GM12878 (cell line): ENCODE measurements around the gene MSH5. TPM values are rescaled to one million over a fixed set of nuclear protein-coding genes. Genes with fewer than 3 reads are reported as not detected.

Experiments
- ATAC-seq: fragments of 200-7000 bp; cut with Tn5 transposase; 3 replicates; pipeline ENCODE4 v1.9.1; 2020; ENCODE audit warnings: mild to moderate bottlenecking, moderate library complexity
- BruUV-seq: library from RNA; stranded (reverse); fragments of 400-500 nt; replicated peaks from 2 replicates; lab custom pipeline; 2021; lab: Mats Ljungman, UMichigan
- CTCF ChIA-PET: fragments of 300-600 bp; sonication (Branson Sonifier 250); formaldehyde crosslinking; extraction: SDS; loops from one replicate; lab custom pipeline; 2021; ENCODE audit warnings: inconsistent platforms; lab: Yijun Ruan, JAX
- POLR2A ChIA-PET: fragments of 350-600 bp; formaldehyde crosslinking; extraction: SDS; loops from one replicate; lab custom pipeline; 2021; ENCODE audit warnings: inconsistent platforms; lab: Charles Lee
- RAD21 ChIA-PET: fragments of 300-600 bp; sonication (Branson Sonifier 250); formaldehyde crosslinking; loops from one replicate; lab custom pipeline; 2023; ENCODE audit warnings: antibody characterized with exemption; ENCODE audit not compliant: unreplicated experiment; lab: Charles Lee
- SMC1A ChIA-PET: fragments of 300-600 bp; sonication (Branson Sonifier 250); formaldehyde crosslinking; loops from one replicate; lab custom pipeline; 2023; ENCODE audit not compliant: unreplicated experiment, uncharacterized antibody; lab: Charles Lee
- DNase-seq: peaks from one replicate; pipeline ENCODE4 v3.0.0-alpha.2; 2011; ENCODE audit warnings: low read depth, low spot score
- FAIRE-seq: peaks from 3 replicates; lab custom pipeline; 2011; peaks lifted over from hg19 to GRCh38; lab: Jason Lieb, UNC
- H2AFZ ChIP-seq: 2 replicates; pipeline ENCODE4 v1.6.0; 2011; ENCODE audit warnings: low read depth, low read length, control low read depth; ENCODE audit not compliant: control insufficient read depth
- H3K27ac ChIP-seq: 2 replicates; pipeline ENCODE4 v1.5.1; 2011; ENCODE audit warnings: control low read depth; ENCODE audit not compliant: control insufficient read depth, insufficient read depth
- H3K27me3 ChIP-seq, 2 experiments: replicated peaks in 1 of 2; 2 replicates each; pipeline versions ENCODE4 v1.6.0 to v1.6.1; 2011; ENCODE audit warnings: low read length in 1 of 2; ENCODE audit not compliant: control insufficient read depth in 2 of 2, insufficient read depth in 2 of 2
- H3K36me3 ChIP-seq, 2 experiments: 2 replicates each; pipeline ENCODE4 v1.5.1; 2011; ENCODE audit warnings: low read length in 1 of 2; ENCODE audit not compliant: control insufficient read depth in 2 of 2, insufficient read depth in 2 of 2
- H3K4me1 ChIP-seq: 2 replicates; pipeline ENCODE4 v1.6.1; 2011; ENCODE audit warnings: mild to moderate bottlenecking, low read length, moderate library complexity, mixed read lengths; ENCODE audit not compliant: control insufficient read depth, insufficient read depth
- H3K4me2 ChIP-seq: 2 replicates; pipeline ENCODE4 v1.6.0; 2011; ENCODE audit warnings: control low read depth; ENCODE audit not compliant: control insufficient read depth, insufficient read depth
- H3K4me3 ChIP-seq: fragments of 200-600 bp; sonication (generic); 2 replicates; pipeline ENCODE4 v1.5.1; 2016
- H3K79me2 ChIP-seq: 2 replicates; pipeline ENCODE4 v1.6.0; 2011; ENCODE audit warnings: low read length; ENCODE audit not compliant: control insufficient read depth, insufficient read depth
- H3K9ac ChIP-seq: 2 replicates; pipeline ENCODE4 v1.8.0; 2011; ENCODE audit warnings: low read length, control low read depth, mixed read lengths; ENCODE audit not compliant: control insufficient read depth, insufficient read depth
- H3K9me3 ChIP-seq: replicated peaks from 3 replicates; pipeline ENCODE4 v1.5.1; 2011; ENCODE audit warnings: mild to moderate bottlenecking, low read length; ENCODE audit not compliant: control insufficient read depth, insufficient read depth
- H4K20me1 ChIP-seq: 2 replicates; pipeline ENCODE4 v1.6.0; 2011; ENCODE audit not compliant: control insufficient read depth, insufficient read depth
- ETV6 ChIP-seq, 2 experiments: fragments of 450-650 bp in 1 of 2; IDR thresholded peaks in 1 of 2; conservative IDR thresholded peaks in 1 of 2; 2 replicates each; pipeline ENCODE4 v1.6.1; 2014; ENCODE audit warnings: antibody characterized with exemption in 1 of 2, borderline replicate concordance in 1 of 2, low read depth in 1 of 2, mild to moderate bottlenecking in 1 of 2, moderate library complexity in 1 of 2
- EZH2 ChIP-seq: IDR thresholded peaks from 2 replicates; pipeline ENCODE4 v1.6.1; 2012; ENCODE audit warnings: low read depth, mild to moderate bottlenecking, control low read depth, inconsistent platforms, low read length, borderline replicate concordance; ENCODE audit not compliant: control insufficient read depth
- FOXM1 ChIP-seq: IDR thresholded peaks from 2 replicates; pipeline ENCODE4 v1.6.1; 2012; ENCODE audit warnings: low read depth, mild to moderate bottlenecking, inconsistent platforms, low read length, moderate library complexity
- IKZF1 ChIP-seq: fragments of 450-650 bp; conservative IDR thresholded peaks from 2 replicates; pipeline ENCODE4 v1.6.1; 2017; ENCODE audit warnings: antibody characterized with exemption, mild to moderate bottlenecking
- IKZF2 ChIP-seq, 2 experiments: fragments of 450-650 bp; IDR thresholded peaks; 2 replicates each; pipeline ENCODE4 v1.6.1; 2017; ENCODE audit warnings: mild to moderate bottlenecking in 2 of 2, moderate library complexity in 2 of 2
- KAT2A ChIP-seq: conservative IDR thresholded peaks from 2 replicates; pipeline ENCODE4 v1.6.1; 2011; ENCODE audit warnings: low read depth, low read length; ENCODE audit not compliant: control insufficient read depth
- MAX ChIP-seq: IDR thresholded peaks from 2 replicates; pipeline ENCODE4 v1.6.1; 2012; ENCODE audit warnings: low read depth, low read length, improper control_type of control experiment
- MTA2 ChIP-seq: fragments of 450-650 bp; IDR thresholded peaks from 2 replicates; pipeline ENCODE4 v1.6.1; 2016; ENCODE audit warnings: low read depth, mild to moderate bottlenecking, moderate library complexity
- NR2F1 ChIP-seq: fragments of 450-650 bp; conservative IDR thresholded peaks from 2 replicates; pipeline ENCODE4 v1.6.1; 2017; ENCODE audit warnings: mild to moderate bottlenecking
- NRF1 ChIP-seq: conservative IDR thresholded peaks from 2 replicates; pipeline ENCODE4 v1.6.1; 2011; ENCODE audit warnings: mild to moderate bottlenecking, low read depth, low read length, improper control_type of control experiment
- SPI1 ChIP-seq: IDR thresholded peaks from 2 replicates; pipeline ENCODE4 v1.6.1; 2011; ENCODE audit warnings: low read depth, mild to moderate bottlenecking, low read length, moderate library complexity, borderline replicate concordance; ENCODE audit not compliant: insufficient read depth
- SUZ12 ChIP-seq: fragments of 200-600 bp; sonication (generic); IDR thresholded peaks from one replicate; pipeline ENCODE4 v1.6.1; 2018; ENCODE audit warnings: antibody characterized with exemption, mild to moderate bottlenecking; ENCODE audit not compliant: unreplicated experiment
- ZNF217 ChIP-seq: fragments of 450-650 bp; IDR thresholded peaks from 2 replicates; pipeline ENCODE4 v1.6.1; 2017; ENCODE audit warnings: antibody characterized with exemption, mild to moderate bottlenecking
- ZNF274 ChIP-seq: IDR thresholded peaks from one replicate; pipeline ENCODE4 v1.8.0; 2011; ENCODE audit not compliant: insufficient read length, insufficient read depth
- ZNF592 ChIP-seq: fragments of 450-650 bp; IDR thresholded peaks from 2 replicates; pipeline ENCODE4 v1.6.1; 2017; ENCODE audit warnings: mild to moderate bottlenecking, moderate library complexity
- WGBS: methylation state at CpG from one replicate; pipeline ENCODE4 v1.1.6; 2016; ENCODE audit warnings: low lambda C conversion rate; ENCODE audit not compliant: insufficient replicate concordance, insufficient coverage; ENCODE audit errors: missing lambda C conversion rate; 5-methylcytosine and 5-hydroxymethylcytosine counted together
- in situ Hi-C: fragments of 300-500 bp; cut with MboI; formaldehyde crosslinking; loops from 9 replicates; pipeline ENCODE4 v1.14.3; 2018; ENCODE audit warnings: mixed read lengths
- intact Hi-C: fragments of 100-400 bp; cut with micrococcal nuclease; formaldehyde crosslinking; loops from one replicate; pipeline ENCODE4 v1.14.2; 2022; ENCODE audit not compliant: unreplicated experiment
- polyA plus RNA-seq, 11 experiments: library from polyadenylated mRNA; depleted of rRNA in 4 of 11; unstranded in 6 of 11; stranded (reverse) in 5 of 11; fragments of >200 nt; fragmentation: Nextera tagmentation in 4 of 11; fragmentation: Illumina TruSeq in 1 of 11; extraction: Ambion mirVana in 4 of 11; extraction: Trizol in 1 of 11; gene quantifications; 1 replicate in 1 of 11; 2 replicates in 10 of 11; pipeline versions ENCODE4 v1.2.1 to v1.2.3, GENCODE V29; 2011 to 2016; ENCODE audit warnings: inconsistent platforms in 2 of 11, missing spikeins in 2 of 11, low read depth in 1 of 11
- total RNA-seq, 4 experiments: library from RNA; depleted of rRNA in 3 of 4; stranded (reverse); fragments of >200 nt in 3 of 4; fragmentation: Illumina TruSeq in 1 of 4; extraction: Trizol in 1 of 4; gene quantifications; 2 replicates each; pipeline versions ENCODE4 v1.2.1 to v1.2.3, GENCODE V29; 2013 to 2021

Gene MSH5
- total and polyA plus RNA-seq, 10 of the 15 experiments (the other 5 are each of a cell fraction or from before 2014, with no cell fraction given): 9.1 to 52.7 (median 30.0) TPM

DNA sequence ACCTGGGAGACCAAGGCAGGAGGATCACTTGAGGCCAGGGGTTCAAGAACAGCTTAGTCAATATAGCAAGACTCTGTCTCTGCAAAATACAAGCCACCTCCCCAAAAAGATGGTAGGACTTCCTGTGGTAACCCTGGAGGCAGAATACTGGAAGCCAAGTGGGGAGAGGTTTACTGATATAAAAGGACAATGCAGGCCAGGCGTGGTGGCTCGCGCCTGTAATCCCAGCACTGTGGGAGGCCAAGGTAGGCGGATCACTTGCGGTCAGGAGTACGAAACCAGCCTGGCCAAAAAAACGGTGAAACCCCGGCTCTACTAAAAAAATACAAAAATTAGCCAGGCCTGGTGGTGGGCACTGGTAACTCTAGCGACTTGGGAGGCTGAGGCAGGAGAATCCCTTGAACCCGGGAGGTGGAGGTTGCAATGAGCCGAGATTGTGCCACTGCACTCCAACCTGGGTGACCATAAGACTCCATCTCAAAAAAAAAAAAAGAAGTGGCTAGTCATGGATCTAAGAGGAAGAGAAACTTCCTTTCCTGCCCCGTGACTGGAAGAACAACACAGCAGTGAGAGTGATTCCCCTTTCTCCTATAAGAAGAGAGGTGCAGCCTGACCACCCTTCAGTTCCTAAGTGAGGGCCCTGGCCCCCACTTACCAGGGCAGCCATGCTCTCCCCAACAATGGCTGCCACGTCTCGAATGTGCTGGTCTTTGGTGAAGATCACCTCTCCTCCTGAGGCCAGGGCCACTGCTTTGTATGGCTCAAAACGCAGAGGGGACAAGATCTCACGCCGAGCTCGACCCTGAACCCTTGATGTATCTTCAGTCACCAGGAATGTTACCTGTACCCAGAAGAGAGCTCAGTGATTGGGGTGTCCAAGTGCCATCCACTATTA, 28.8 kb downstream of the MSH5 start:
- Histone ChIP-seq H3K27ac (no peak overlapping the region), H2AFZ (no peak overlapping the region), H3K79me2 (no peaks in the 10 kb centered on the region), H4K20me1 (no peaks in the 10 kb centered on the region), H3K4me2 (no peak overlapping the region), H3K36me3 (no peaks in the 10 kb centered on the region), H3K27me3 (no peaks in the 10 kb centered on the region), H3K9ac (no peak overlapping the region), H3K4me3 (no peak overlapping the region), H3K9me3 (no peaks in the 10 kb centered on the region), H3K4me1 (no peaks in the 10 kb centered on the region)
- DNase-seq: no peak
- no TSS peak for BruUV-seq
- intact Hi-C loops: loop anchor here (1.0 to 2.0 kb wide), 2 partner anchors 40 to 88 kb away; partner anchors contain the start of gene DDAH2
- ChIA-PET RAD21 (interaction anchor here (0.7 to 3.6 kb wide), 9 partner anchors 29 to 146 kb away, joined by 4 to 44 read pairs (median 5); partner anchors contain the start of genes ABHD16A, DDAH2, GPANK1 and MSH5), CTCF (interaction anchor here (0.7 to 9.2 kb wide), 18 partner anchors 10 to 192 kb away, joined by 3 to 208 read pairs (median 10); partner anchors contain the start of genes CLIC1, DDAH2, HSPA1A and HSPA1L), SMC1A (interaction anchor here (1.0 to 4.8 kb wide), 11 partner anchors 19 to 130 kb away, joined by 3 to 42 read pairs (median 4); partner anchors contain the start of genes CLIC1, DDAH2, LY6G5C and MSH5), POLR2A (interaction anchor here (0.5 to 3.0 kb wide), 4 partner anchors 31 to 64 kb away, joined by 3 to 27 read pairs (median 5); partner anchors contain the start of genes CLIC1, HSPA1B and MSH5)
- no peak for FAIRE-seq
- no peak for ATAC-seq
- in situ Hi-C loops: no loop called here
- TF ChIP-seq EZH2 (no peak), NRF1 (no peak), MAX (no peak), ETV6 (conservative IDR thresholded peaks at IDR 0.05 in 1 of 2, IDR thresholded peaks at IDR 0.05 in 1 of 2; ENCODE audit: borderline replicate concordance in 1 of 2, low read depth in 1 of 2) (no peak), SPI1 (no peak), KAT2A (no peak), ZNF592 (no peak), FOXM1 (no peak), NR2F1 (no peak), ZNF274 (no peak), IKZF1 (no peak), SUZ12 (no peak), IKZF2 (IDR thresholded peaks at IDR 0.05) (no peak), ZNF217 (no peak), MTA2 (no peak)
- TF ChIP-seq, all 136 proteins: peak for 0
- 91% methylated on average over 18 of the region's 18 CpGs for WGBS
